Mononuclear cell (primary cell): ENCODE results near the gene SMTN. TPM values are rescaled to one million over a fixed set of nuclear protein-coding genes. Genes with fewer than 3 reads are reported as not detected.

Experiments used
- total RNA-seq: library from RNA; depleted of rRNA; stranded (reverse); fragments of >200 nt; gene quantifications from one replicate; pipeline ENCODE4 v1.2.3, GENCODE V29; 2012

SMTN gene
- total RNA-seq, 1 donor, result 2.8 TPM

Other genes starting within 250 kb of the SMTN start
- 12.9 TPM for gene MORC2, start 112.5 kb upstream of the SMTN start, total RNA-seq
- 82.0 TPM for gene TUG1, start 112.1 kb upstream of the SMTN start, total RNA-seq
- gene SELENOM, start 26.2 kb downstream of the SMTN start, total RNA-seq, result 14.6 TPM
- gene INPP5J, start 41.6 kb downstream of the SMTN start, total RNA-seq, result not detected
- not detected for gene PLA2G3, start 59.2 kb downstream of the SMTN start, total RNA-seq
- gene RNF185, start 78.9 kb downstream of the SMTN start, total RNA-seq, result 15.0 TPM
- 19.7 TPM for gene LIMK2, start 131.0 kb downstream of the SMTN start, total RNA-seq
- 608 TPM for gene PIK3IP1, start 211.2 kb downstream of the SMTN start, total RNA-seq